H9 (cell line): ENCODE results near the gene CCDC57. TPM values are rescaled to one million over a fixed set of nuclear protein-coding genes. Genes with fewer than 3 reads are reported as not detected.

Experiments used
- DNase-seq: peaks from one replicate; pipeline ENCODE4 v3.0.0-alpha.2; 2017
- H2AFZ ChIP-seq: one replicate; pipeline ENCODE4 v1.6.1; 2013; ENCODE audit warnings: mild to moderate bottlenecking, low read length, control low read depth, moderate library complexity
- H2AK5ac ChIP-seq: 2 replicates; pipeline ENCODE4 v1.6.1; 2013; ENCODE audit warnings: low read length, control low read depth, mixed read lengths; ENCODE audit not compliant: insufficient read length
- H2BK120ac ChIP-seq: one replicate; pipeline ENCODE4 v1.6.1; 2013; ENCODE audit warnings: low read depth, mild to moderate bottlenecking, low read length, control low read depth, inconsistent platforms; ENCODE audit not compliant: poor library complexity, severe bottlenecking
- H2BK12ac ChIP-seq: 2 replicates; pipeline ENCODE4 v1.6.1; 2013; ENCODE audit warnings: low read length, control low read depth, mixed read lengths, low read depth; ENCODE audit not compliant: insufficient read length
- H2BK15ac ChIP-seq: 2 replicates; pipeline ENCODE4 v1.6.1; 2013; ENCODE audit warnings: low read depth, low read length, control low read depth
- H2BK20ac ChIP-seq: one replicate; pipeline ENCODE4 v1.6.1; 2013; ENCODE audit warnings: low read depth, mild to moderate bottlenecking, low read length, control low read depth, inconsistent platforms; ENCODE audit not compliant: poor library complexity, severe bottlenecking
- H2BK5ac ChIP-seq: 2 replicates; pipeline ENCODE4 v1.6.1; 2013; ENCODE audit warnings: low read length, control low read depth, mixed read lengths; ENCODE audit not compliant: insufficient read length
- H3K14ac ChIP-seq: 2 replicates; pipeline ENCODE4 v1.6.1; 2013; ENCODE audit warnings: low read length, control low read depth; ENCODE audit not compliant: insufficient read depth
- H3K18ac ChIP-seq: 2 replicates; pipeline ENCODE4 v1.6.1; 2013; ENCODE audit warnings: low read depth, mild to moderate bottlenecking, mixed read lengths, low read length, control low read depth; ENCODE audit not compliant: insufficient read length
- H3K23ac ChIP-seq: 2 replicates; pipeline ENCODE4 v1.6.1; 2013; ENCODE audit warnings: low read length, control low read depth, mixed read lengths, low read depth; ENCODE audit not compliant: insufficient read length
- H3K23me2 ChIP-seq: 2 replicates; pipeline ENCODE4 v1.6.1; 2013; ENCODE audit warnings: low read depth, mild to moderate bottlenecking, mixed read lengths, low read length, control low read depth; ENCODE audit not compliant: insufficient read length, poor library complexity, severe bottlenecking
- H3K27ac ChIP-seq: 2 replicates; pipeline ENCODE4 v1.5.1; 2013; ENCODE audit warnings: low read length, control low read depth, mixed read lengths, low read depth; ENCODE audit not compliant: insufficient read length
- H3K27me3 ChIP-seq: 2 replicates; pipeline ENCODE4 v1.6.1; 2013; ENCODE audit warnings: low read length, control low read depth, inconsistent platforms; ENCODE audit not compliant: insufficient read depth
- H3K4ac ChIP-seq: 2 replicates; pipeline ENCODE4 v1.6.1; 2013; ENCODE audit warnings: low read depth, mild to moderate bottlenecking, control low read depth, inconsistent platforms, low read length, moderate library complexity
- H3K4me1 ChIP-seq: 2 replicates; pipeline ENCODE4 v1.6.1; 2013; ENCODE audit warnings: low read length, control low read depth, inconsistent platforms; ENCODE audit not compliant: insufficient read depth
- H3K4me2 ChIP-seq: 2 replicates; pipeline ENCODE4 v1.6.1; 2013; ENCODE audit warnings: low read length, control low read depth, mixed read lengths; ENCODE audit not compliant: insufficient read length, insufficient read depth
- H3K56ac ChIP-seq: 2 replicates; pipeline ENCODE4 v1.6.1; 2013; ENCODE audit warnings: low read depth, mild to moderate bottlenecking, mixed read lengths, low read length, control low read depth; ENCODE audit not compliant: insufficient read length
- H3K79me1 ChIP-seq: 2 replicates; pipeline ENCODE4 v1.6.1; 2013; ENCODE audit warnings: low read depth, mild to moderate bottlenecking, moderate library complexity, low read length, control low read depth, inconsistent platforms; ENCODE audit not compliant: insufficient read depth, poor library complexity, severe bottlenecking
- H3K79me2 ChIP-seq: 2 replicates; pipeline ENCODE4 v1.6.1; 2013; ENCODE audit warnings: low read length, control low read depth, inconsistent platforms; ENCODE audit not compliant: insufficient read depth
- H3K9ac ChIP-seq: 2 replicates; pipeline ENCODE4 v1.6.1; 2013; ENCODE audit warnings: low read length, control low read depth, mixed read lengths; ENCODE audit not compliant: insufficient read length; ENCODE audit errors: extremely low read depth
- H3K9me3 ChIP-seq: one replicate; pipeline ENCODE4 v1.6.1; 2013; ENCODE audit warnings: low read depth, low read length, inconsistent platforms; ENCODE audit not compliant: control insufficient read depth
- H3T11ph ChIP-seq: one replicate; pipeline ENCODE4 v1.6.1; 2013; ENCODE audit warnings: mild to moderate bottlenecking, low read length, control low read depth, inconsistent platforms
- H4K20me1 ChIP-seq: one replicate; pipeline ENCODE4 v1.6.1; 2013; ENCODE audit not compliant: control insufficient read depth, insufficient read length, insufficient read depth
- H4K5ac ChIP-seq: 2 replicates; pipeline ENCODE4 v1.6.1; 2013; ENCODE audit warnings: low read depth, mild to moderate bottlenecking, mixed read lengths, low read length, control low read depth; ENCODE audit not compliant: insufficient read length
- H4K8ac ChIP-seq: replicated peaks from 2 replicates; pipeline ENCODE4 v1.6.1; 2013; ENCODE audit warnings: low read length, control low read depth, mixed read lengths, low read depth; ENCODE audit not compliant: insufficient read length
- H4K91ac ChIP-seq: 2 replicates; pipeline ENCODE4 v1.6.1; 2013; ENCODE audit warnings: low read depth, mild to moderate bottlenecking, moderate library complexity, mixed read lengths, low read length, control low read depth; ENCODE audit not compliant: insufficient read length
- H3K27ac Mint-ChIP-seq, 3 experiments: 2 replicates in 2 of 3; 3 replicates in 1 of 3; pipeline ENCODE4 v1.8.0; 2020 to 2021; ENCODE audit warnings: mixed read lengths in 3 of 3, mild to moderate bottlenecking in 1 of 3, moderate library complexity in 1 of 3
- H3K27me3 Mint-ChIP-seq: 2 replicates; pipeline ENCODE4 v1.8.0; 2021; ENCODE audit warnings: low read depth, mild to moderate bottlenecking, moderate library complexity, mixed read lengths
- H3K36me3 Mint-ChIP-seq, 3 experiments: 2 replicates in 2 of 3; 3 replicates in 1 of 3; pipeline ENCODE4 v1.8.0; 2020 to 2021; ENCODE audit warnings: low read depth in 3 of 3, mixed read lengths in 3 of 3; ENCODE audit not compliant: insufficient read depth in 1 of 3
- H3K4me1 Mint-ChIP-seq, 2 experiments: 2 replicates each; pipeline ENCODE4 v1.8.0; 2020; ENCODE audit warnings: mixed read lengths in 2 of 2
- H3K4me3 Mint-ChIP-seq, 2 experiments: 2 replicates in 1 of 2; 3 replicates in 1 of 2; pipeline ENCODE4 v1.8.0; 2020 to 2021; ENCODE audit warnings: mild to moderate bottlenecking in 2 of 2, mixed read lengths in 2 of 2, moderate library complexity in 1 of 2
- H3K9me3 Mint-ChIP-seq, 2 experiments: 2 replicates in 1 of 2; 3 replicates in 1 of 2; pipeline ENCODE4 v1.8.0; 2020; ENCODE audit warnings: mild to moderate bottlenecking in 2 of 2, mixed read lengths in 2 of 2, moderate library complexity in 1 of 2
- CTCF ChIP-seq: fragments of 200-600 bp; sonication (generic); conservative IDR thresholded peaks from 3 replicates; pipeline ENCODE4 v1.8.0; 2021; ENCODE audit warnings: antibody characterized with exemption, mild to moderate bottlenecking
- WGBS: extraction: QIAGEN DNeasy Blood & Tissue Kit; methylation state at CpG from one replicate; pipeline ENCODE4 v1.1.7; 2013; ENCODE audit warnings: missing lambda C conversion rate, low lambda C conversion rate, mixed read lengths; ENCODE audit not compliant: insufficient read length; ENCODE audit errors: extremely low coverage; 5-methylcytosine and 5-hydroxymethylcytosine counted together
- total RNA-seq: library from RNA; stranded (reverse); gene quantifications from 2 replicates; pipeline ENCODE4 v1.2.1, GENCODE V29; 2021

CCDC57 gene
- total RNA-seq, 1 experiment from 2014 or later = 11.0 TPM

- no peaks in the 10 kb centered on the region for H3K79me1 ChIP-seq
- no peaks in the 10 kb centered on the region; a peak in 1 of 5 replicates for H3K9me3 Mint-ChIP-seq
- no peak overlapping the region for H3K4ac ChIP-seq
- H4K91ac ChIP-seq = no peak overlapping the region
- H2BK5ac ChIP-seq = no peak overlapping the region
- H3K27me3 ChIP-seq = peaks cover 4% of the 10 kb centered on the region
- no peak overlapping the region for H2BK12ac ChIP-seq
- H3K27ac Mint-ChIP-seq = no peak overlapping the region
- no peak overlapping the region for H2BK15ac ChIP-seq
- H3K23ac ChIP-seq = no peak overlapping the region
- no peaks in the 10 kb centered on the region for H4K20me1 ChIP-seq
- no peaks in the 10 kb centered on the region for H3K79me2 ChIP-seq
- no peak for TF ChIP-seq CTCF
- DNase-seq = no peak
- H3K23me2 ChIP-seq = peaks cover 7% of the 10 kb centered on the region
- H2AFZ ChIP-seq = no peak overlapping the region
- no peak overlapping the region for H3K9ac ChIP-seq
- no CpG with 5 or more reads among the region's 11 CpGs for WGBS
- H3K4me1 ChIP-seq = no peaks in the 10 kb centered on the region
- no peak overlapping the region for H4K5ac ChIP-seq
- H3T11ph ChIP-seq = no peak overlapping the region
- no peak overlapping the region for H4K8ac ChIP-seq
- peak overlapping the region; percentile 39 to 68; a peak in 3 of 5 replicates for H3K4me3 Mint-ChIP-seq
- peaks cover 37% of the 10 kb centered on the region for H3K27me3 Mint-ChIP-seq
- no peak overlapping the region for H2BK120ac ChIP-seq
- no peak overlapping the region for H3K4me2 ChIP-seq
- no peak overlapping the region for H3K14ac ChIP-seq
- no peak overlapping the region for H3K18ac ChIP-seq
- no peak overlapping the region for H2AK5ac ChIP-seq
- H3K27ac ChIP-seq = no peak overlapping the region
- H3K4me1 Mint-ChIP-seq = peaks cover 3 to 5% of the 10 kb centered on the region in 2 experiments
- no peak overlapping the region for H3K56ac ChIP-seq
- H3K36me3 Mint-ChIP-seq = no peaks in the 10 kb centered on the region
- H3K9me3 ChIP-seq = no peaks in the 10 kb centered on the region
- no peak overlapping the region for H2BK20ac ChIP-seq
Measured at GRCh38 chr17:82214012-82214628, 1.5 kb upstream of the CCDC57 start.
